ENCODE measurements around the gene VAV1.
A peak's percentile ranks its signal among the peaks of the same experiment; 100 is the strongest.

VAV1 gene

DNA sequence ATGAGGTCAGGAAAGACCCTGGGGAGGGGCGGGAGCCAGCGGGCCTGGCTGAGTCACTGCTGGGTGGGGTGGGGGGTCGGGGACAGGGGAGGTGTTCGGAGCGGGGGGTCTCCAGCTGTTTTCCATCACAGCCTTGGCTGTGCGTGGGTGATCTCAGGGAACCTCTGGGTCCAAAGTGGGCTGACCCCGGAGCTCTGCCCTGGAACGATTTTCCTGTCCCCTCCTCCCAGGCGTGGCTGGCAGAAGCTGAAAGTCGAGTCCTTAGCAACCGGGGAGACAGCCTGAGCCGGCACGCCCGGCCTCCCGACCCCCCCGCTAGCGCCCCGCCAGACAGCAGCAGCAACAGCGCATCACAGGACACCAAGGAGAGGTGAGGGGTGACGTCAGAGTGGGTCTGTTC is 22.4 kb upstream of the VAV1 start:
- no peak overlapping the region for H3K4me2 ChIP-seq (ENCODE audit: insufficient read depth, low read length, poor library complexity, severe bottlenecking)
- no peak overlapping the region for H3K14ac ChIP-seq (ENCODE audit: low read length)
- no peak overlapping the region for H4K8ac ChIP-seq (ENCODE audit: low read depth, low read length)
- no peak for DNase-seq (ENCODE audit: low spot score)
- no peak overlapping the region for H3K18ac ChIP-seq (ENCODE audit: low read length)
- H3K36me3 ChIP-seq (replicated peaks in 1 of 2; ENCODE audit: control insufficient read depth in 2 of 2, insufficient read depth in 2 of 2, low read length in 2 of 2) = peaks cover 37 to 68% of the 10 kb centered on the region in 2 donors
- H3K79me1 ChIP-seq (ENCODE audit: low read depth, low read length) = no peaks in the 10 kb centered on the region
- peaks cover 3 to 9% of the 10 kb centered on the region in 2 donors for H3K9me3 ChIP-seq (replicated peaks in 1 of 2; ENCODE audit: control insufficient read depth in 2 of 2, insufficient read depth in 1 of 2, low read depth in 1 of 2, low read length in 2 of 2)
- no peaks in the 10 kb centered on the region for H3K27me3 ChIP-seq (ENCODE audit: control insufficient read depth in 3 of 3, insufficient read depth in 3 of 3, low read depth in 1 of 3, low read length in 3 of 3)
- no CpG with 5 or more reads among the region's 20 CpGs for WGBS, 2 donors (ENCODE audit: extremely low coverage in 2 of 2, insufficient read length in 2 of 2, insufficient replicate concordance in 1 of 2)
- H2BK5ac ChIP-seq (ENCODE audit: low read length) = no peak overlapping the region
- H2AFZ ChIP-seq (ENCODE audit: low read length) = no peak overlapping the region
- H3K27ac ChIP-seq (replicated peaks; ENCODE audit: low read length) = no peak overlapping the region
- no peak overlapping the region for H2BK12ac ChIP-seq (ENCODE audit: low read length)
- no peak overlapping the region for H2BK15ac ChIP-seq (ENCODE audit: low read length)
- H4K91ac ChIP-seq (ENCODE audit: low read depth, low read length, poor library complexity) = no peak overlapping the region
- H3K4me3 ChIP-seq (ENCODE audit: low read length in 2 of 2) = no peak overlapping the region
- no peak overlapping the region for H3K23ac ChIP-seq (ENCODE audit: low read depth, low read length, poor library complexity)
- no peak overlapping the region for H3K9ac ChIP-seq (ENCODE audit: low read depth, low read length, poor library complexity)
- no peak overlapping the region for H2BK120ac ChIP-seq (ENCODE audit: low read depth, low read length)
- no peak overlapping the region for H3K4ac ChIP-seq (ENCODE audit: low read length)
- H2AK5ac ChIP-seq (ENCODE audit: low read depth, low read length) = no peak overlapping the region
- H3K4me1 ChIP-seq (ENCODE audit: control insufficient read depth in 2 of 2, insufficient read depth in 1 of 2, low read depth in 1 of 2, low read length in 2 of 2) = peaks cover 0 to 6% of the 10 kb centered on the region in 2 donors

DNA sequence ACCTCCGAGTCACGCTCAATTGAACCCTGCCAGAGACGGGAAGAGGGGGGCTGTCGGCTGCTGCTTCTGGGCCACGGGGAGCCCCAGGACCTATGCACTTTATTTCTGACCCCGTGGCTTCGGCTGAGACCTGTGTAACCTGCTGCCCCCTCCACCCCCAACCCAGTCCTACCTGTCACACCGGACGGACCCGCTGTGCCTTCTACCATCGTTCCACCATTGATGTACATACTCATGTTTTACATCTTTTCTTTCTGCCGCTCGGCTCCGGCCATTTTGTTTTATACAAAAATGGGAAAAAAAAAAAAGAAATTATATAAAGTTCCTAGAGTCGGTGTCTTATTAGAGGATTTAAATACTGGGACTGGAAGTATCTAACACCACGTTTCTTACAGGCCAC is 21.3 kb upstream of the VAV1 start:
- Histone ChIP-seq H3K18ac (ENCODE audit: low read length) (no peak overlapping the region), H3K4me2 (ENCODE audit: insufficient read depth, low read length, poor library complexity, severe bottlenecking) (no peak overlapping the region)
- no CpG with 5 or more reads among the region's 16 CpGs for WGBS, 2 donors (ENCODE audit: extremely low coverage in 2 of 2, insufficient read length in 2 of 2, insufficient replicate concordance in 1 of 2)

DNA sequence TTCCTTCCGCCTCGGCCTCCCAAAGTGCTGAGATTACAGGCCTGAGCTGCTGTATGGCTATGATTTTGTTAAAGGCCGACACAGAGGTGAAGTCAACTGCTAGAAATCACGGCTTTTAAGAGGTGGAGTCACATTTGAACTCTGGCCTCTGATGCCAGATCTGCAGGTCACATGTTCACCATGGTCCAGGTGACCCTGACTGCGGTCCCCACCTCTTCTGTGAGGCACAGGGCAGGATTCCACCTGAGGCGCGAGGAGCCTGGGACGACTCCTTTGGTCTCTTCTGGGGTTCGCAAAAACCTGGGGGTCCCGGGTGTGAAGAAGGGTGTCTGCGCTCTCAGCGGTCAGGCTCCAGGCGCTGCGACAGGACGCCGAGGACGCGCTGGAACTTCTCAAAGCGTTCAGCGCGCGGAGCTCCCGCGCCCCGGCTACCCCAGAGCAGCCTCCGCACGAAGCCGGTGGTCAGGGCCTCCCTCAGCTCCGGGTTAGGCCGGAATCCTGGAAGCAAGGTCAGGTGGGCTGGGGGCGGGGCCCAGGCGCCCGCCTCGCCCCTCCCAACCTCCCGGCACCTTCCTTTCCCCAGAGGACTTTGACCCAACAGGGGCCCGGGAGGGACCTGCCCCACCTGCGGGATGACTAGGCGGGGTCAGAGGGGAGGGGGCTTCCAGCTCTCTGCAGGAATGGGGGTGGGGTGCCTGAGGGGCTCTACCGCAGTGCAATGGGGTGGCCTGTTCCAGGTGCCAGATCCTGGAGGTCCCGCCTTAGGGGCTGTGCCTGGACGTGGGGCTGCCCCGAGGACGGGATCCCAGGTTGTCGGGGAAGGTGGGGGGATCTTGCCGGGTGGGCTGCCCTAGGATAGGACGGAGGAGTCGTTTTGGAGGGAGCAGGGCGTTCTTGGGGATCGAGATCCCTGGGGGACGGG is 20.0 kb upstream of the VAV1 start:
- Histone ChIP-seq H3K27ac (replicated peaks; ENCODE audit: low read length) (no peak overlapping the region), H2BK15ac (ENCODE audit: low read length) (peak overlapping the region; percentile 9), H2BK12ac (ENCODE audit: low read length) (no peak overlapping the region), H3K4me1 (ENCODE audit: control insufficient read depth in 2 of 2, insufficient read depth in 1 of 2, low read depth in 1 of 2, low read length in 2 of 2) (peaks cover 0 to 5% of the 10 kb centered on the region in 2 donors), H3K4ac (ENCODE audit: low read length) (no peak overlapping the region), H3K36me3 (replicated peaks in 1 of 2; ENCODE audit: control insufficient read depth in 2 of 2, insufficient read depth in 2 of 2, low read length in 2 of 2) (peaks cover 23 to 46% of the 10 kb centered on the region in 2 donors), H2AK5ac (ENCODE audit: low read depth, low read length) (peak overlapping the region; percentile 74), H3K4me2 (ENCODE audit: insufficient read depth, low read length, poor library complexity, severe bottlenecking) (peak overlapping the region; percentile 89), H3K18ac (ENCODE audit: low read length) (peak overlapping the region; percentile 96), H4K91ac (ENCODE audit: low read depth, low read length, poor library complexity) (no peak overlapping the region), H3K23ac (ENCODE audit: low read depth, low read length, poor library complexity) (peak overlapping the region; percentile 98), H3K79me1 (ENCODE audit: low read depth, low read length) (no peaks in the 10 kb centered on the region), H2BK5ac (ENCODE audit: low read length) (no peak overlapping the region), H3K9ac (ENCODE audit: low read depth, low read length, poor library complexity) (peak overlapping the region; percentile 77), H2BK120ac (ENCODE audit: low read depth, low read length) (no peak overlapping the region), H3K14ac (ENCODE audit: low read length) (no peak overlapping the region), H3K9me3 (replicated peaks in 1 of 2; ENCODE audit: control insufficient read depth in 2 of 2, insufficient read depth in 1 of 2, low read depth in 1 of 2, low read length in 2 of 2) (no peaks in the 10 kb centered on the region), H4K8ac (ENCODE audit: low read depth, low read length) (no peak overlapping the region), H3K27me3 (ENCODE audit: control insufficient read depth in 3 of 3, insufficient read depth in 3 of 3, low read depth in 1 of 3, low read length in 3 of 3) (no peaks in the 10 kb centered on the region), H2AFZ (ENCODE audit: low read length) (no peak overlapping the region), H3K4me3 (ENCODE audit: low read length in 2 of 2) (peak overlapping the region in 1 of 2 donors; percentile 72)
- no CpG with 5 or more reads among the region's 50 CpGs for WGBS, 2 donors (ENCODE audit: extremely low coverage in 2 of 2, insufficient read length in 2 of 2, insufficient replicate concordance in 1 of 2)
- DNase-seq (ENCODE audit: low spot score) = no peak

More for the DNA sequence above, 21.3 kb upstream of the VAV1 start:
- Histone ChIP-seq H4K8ac (ENCODE audit: low read depth, low read length) (no peak overlapping the region), H3K36me3 (replicated peaks in 1 of 2; ENCODE audit: control insufficient read depth in 2 of 2, insufficient read depth in 2 of 2, low read length in 2 of 2) (peaks cover 33 to 59% of the 10 kb centered on the region in 2 donors), H2BK12ac (ENCODE audit: low read length) (no peak overlapping the region), H3K14ac (ENCODE audit: low read length) (no peak overlapping the region), H2AK5ac (ENCODE audit: low read depth, low read length) (no peak overlapping the region), H3K27me3 (ENCODE audit: control insufficient read depth in 3 of 3, insufficient read depth in 3 of 3, low read depth in 1 of 3, low read length in 3 of 3) (no peaks in the 10 kb centered on the region), H3K23ac (ENCODE audit: low read depth, low read length, poor library complexity) (no peak overlapping the region), H3K27ac (replicated peaks; ENCODE audit: low read length) (no peak overlapping the region), H3K4ac (ENCODE audit: low read length) (no peak overlapping the region), H2BK120ac (ENCODE audit: low read depth, low read length) (no peak overlapping the region), H2BK15ac (ENCODE audit: low read length) (no peak overlapping the region), H3K79me1 (ENCODE audit: low read depth, low read length) (no peaks in the 10 kb centered on the region), H3K9me3 (replicated peaks in 1 of 2; ENCODE audit: control insufficient read depth in 2 of 2, insufficient read depth in 1 of 2, low read depth in 1 of 2, low read length in 2 of 2) (peaks cover 0 to 9% of the 10 kb centered on the region in 2 donors), H3K4me3 (ENCODE audit: low read length in 2 of 2) (no peak overlapping the region), H3K9ac (ENCODE audit: low read depth, low read length, poor library complexity) (no peak overlapping the region), H3K4me1 (ENCODE audit: control insufficient read depth in 2 of 2, insufficient read depth in 1 of 2, low read depth in 1 of 2, low read length in 2 of 2) (peaks cover 0 to 5% of the 10 kb centered on the region in 2 donors), H2AFZ (ENCODE audit: low read length) (no peak overlapping the region), H4K91ac (ENCODE audit: low read depth, low read length, poor library complexity) (no peak overlapping the region), H2BK5ac (ENCODE audit: low read length) (no peak overlapping the region)
- DNase-seq (ENCODE audit: low spot score) = no peak

Measured in neuronal stem cell (in vitro differentiated cells).